Gastrocnemius medialis (tissue), 4 donors: ENCODE results near the gene NCEH1. TPM values are rescaled to one million over a fixed set of nuclear protein-coding genes. Genes with fewer than 3 reads are reported as not detected.

Experiments
- ATAC-seq, 2 donors: fragments of 150-250 bp; one replicate each; pipeline ENCODE4 v1.9.1; 2016
- DNase-seq, 2 donors: peaks; one replicate each; pipeline ENCODE4 v3.0.0-alpha.2; 2019
- H3K27ac ChIP-seq, 4 donors: fragments of 200-600 bp; sonication (generic); 1 replicate in 1 of 4; 2 replicates in 3 of 4; pipeline ENCODE4 v1.5.1; 2016 to 2018; ENCODE audit warnings: mild to moderate bottlenecking in 2 of 4, moderate library complexity in 1 of 4
- H3K27me3 ChIP-seq, 3 donors: fragments of 200-600 bp; sonication (generic) in 2 of 3; 1 replicate in 1 of 3; 2 replicates in 2 of 3; pipeline versions ENCODE4 v1.5.1 to v1.6.0; 2016 to 2019; ENCODE audit warnings: mild to moderate bottlenecking in 1 of 3, moderate library complexity in 1 of 3
- H3K36me3 ChIP-seq, 2 donors: fragments of 200-600 bp; sonication (generic) in 1 of 2; one replicate each; pipeline ENCODE4 v1.5.1; 2017 to 2018
- H3K4me1 ChIP-seq, 2 donors: fragments of 200-600 bp; sonication (generic) in 1 of 2; one replicate each; pipeline ENCODE4 v1.5.1; 2016 to 2017; ENCODE audit warnings: mild to moderate bottlenecking in 2 of 2
- H3K4me3 ChIP-seq, 4 donors: fragments of 200-600 bp; sonication (generic) in 3 of 4; 1 replicate in 1 of 4; 2 replicates in 3 of 4; pipeline ENCODE4 v1.5.1; 2016 to 2019; ENCODE audit warnings: mild to moderate bottlenecking in 2 of 4
- H3K9me3 ChIP-seq, 3 donors: fragments of 200-600 bp; sonication (generic) in 2 of 3; 1 replicate in 1 of 3; 2 replicates in 2 of 3; pipeline ENCODE4 v1.5.1; 2016 to 2019
- CTCF ChIP-seq, 5 experiments: fragments of 450-650 bp in 3 of 5; fragments of 200-600 bp in 2 of 5; sonication (generic) in 2 of 5; IDR thresholded peaks in 4 of 5; conservative IDR thresholded peaks in 1 of 5; 1 replicate in 4 of 5; 2 replicates in 1 of 5; pipeline ENCODE4 v1.5.1; 2016 to 2019; ENCODE audit warnings: antibody characterized with exemption in 5 of 5, mild to moderate bottlenecking in 3 of 5, moderate library complexity in 3 of 5
- POLR2A ChIP-seq, 2 donors: fragments of 450-650 bp; IDR thresholded peaks; one replicate each; pipeline ENCODE4 v1.6.1; 2017; ENCODE audit warnings: antibody characterized with exemption in 2 of 2, mild to moderate bottlenecking in 2 of 2, moderate library complexity in 2 of 2
- in situ Hi-C, 4 donors: fragments of 200-750 bp; cut with MboI; loops; one replicate each; pipeline versions ENCODE4 v1.15.0 to v1.8.0; 2017; ENCODE audit warnings: low sequenced_read_pairs in 4 of 4
- intact Hi-C: fragments of 100-400 bp; cut with DNase I; formaldehyde crosslinking; loops from one replicate; pipeline ENCODE4 v1.15.1; 2023; ENCODE audit warnings: low total_unique reads
- total RNA-seq, 4 donors: library from RNA; depleted of rRNA; stranded (reverse); fragments of >200 nt; gene quantifications; one replicate each; pipeline versions ENCODE4 v1.1.0 to v1.2.3, GENCODE V29; 2016

Gene NCEH1
- total RNA-seq, 4 donors from 2014 or later: 7.0 to 19.8 (median 8.2) TPM

GRCh38 chr3:172685331-172686214 is 25.3 kb downstream of the NCEH1 start:
- H3K4me1 ChIP-seq: peaks cover 24 to 26% of the 10 kb centered on the region in 2 donors
- no peaks in the 10 kb centered on the region for H3K27me3 ChIP-seq
- H3K9me3 ChIP-seq: no peaks in the 10 kb centered on the region
- no peak overlapping the region for H3K4me3 ChIP-seq
- H3K27ac ChIP-seq: no peak overlapping the region
- ATAC-seq (no peak), DNase-seq (no peak)
- no peaks in the 10 kb centered on the region for H3K36me3 ChIP-seq
- in situ Hi-C loops: no loop called here
- intact Hi-C loops: no loop called here
- TF ChIP-seq CTCF (IDR thresholded peaks at IDR 0.05 in 4 of 5, conservative IDR thresholded peaks at IDR 0.05 in 1 of 5): no peak
- no peak for TF ChIP-seq POLR2A (IDR thresholded peaks at IDR 0.05)

- H3K4me1 ChIP-seq: peaks cover 16 to 19% of the 10 kb centered on the region in 2 donors
- H3K27me3 ChIP-seq: no peaks in the 10 kb centered on the region
- H3K27ac ChIP-seq: no peak overlapping the region
- no peak for DNase-seq
- no peaks in the 10 kb centered on the region for H3K9me3 ChIP-seq
- H3K4me3 ChIP-seq: no peak overlapping the region
- TF ChIP-seq CTCF (IDR thresholded peaks at IDR 0.05 in 4 of 5, conservative IDR thresholded peaks at IDR 0.05 in 1 of 5): no peak
- no peak for TF ChIP-seq POLR2A (IDR thresholded peaks at IDR 0.05)
- H3K36me3 ChIP-seq: no peaks in the 10 kb centered on the region
- in situ Hi-C loops (no loop called here), intact Hi-C loops (no loop called here)
- ATAC-seq: no peak
Measured at GRCh38 chr3:172680684-172681083, 30.2 kb downstream of the NCEH1 start.

- DNase-seq: no peak
- H3K36me3 ChIP-seq: no peaks in the 10 kb centered on the region
- H3K9me3 ChIP-seq: no peaks in the 10 kb centered on the region
- H3K27me3 ChIP-seq: no peaks in the 10 kb centered on the region
- in situ Hi-C loops (loop anchor here in 1 of 4 donors (5.0 kb wide), 1 partner anchor 33 kb away; the partner anchor contains the start of gene NCEH1), intact Hi-C loops (no loop called here)
- H3K4me3 ChIP-seq: no peak overlapping the region
- no peak for ATAC-seq
- no peak overlapping the region for H3K27ac ChIP-seq
- peaks cover 16 to 19% of the 10 kb centered on the region in 2 donors for H3K4me1 ChIP-seq
- TF ChIP-seq CTCF (IDR thresholded peaks at IDR 0.05 in 4 of 5, conservative IDR thresholded peaks at IDR 0.05 in 1 of 5) (no peak), POLR2A (IDR thresholded peaks at IDR 0.05) (no peak)
Measured at GRCh38 chr3:172679599-172679998, 31.3 kb downstream of the NCEH1 start.

- Histone ChIP-seq H3K27ac (peak overlapping the region; percentile 31 to 74 (median 60)), H3K9me3 (no peaks in the 10 kb centered on the region), H3K27me3 (no peaks in the 10 kb centered on the region), H3K4me1 (peaks cover 19% of the 10 kb centered on the region in 2 donors), H3K36me3 (no peaks in the 10 kb centered on the region), H3K4me3 (peak overlapping the region in 3 of 4 donors; percentile 5 to 30 (median 28))
- peak; percentile 25 to 35 for ATAC-seq
- intact Hi-C loops: no loop called here
- no peak for TF ChIP-seq POLR2A (IDR thresholded peaks at IDR 0.05)
- TF ChIP-seq CTCF (IDR thresholded peaks at IDR 0.05 in 4 of 5, conservative IDR thresholded peaks at IDR 0.05 in 1 of 5): no peak
- no peak for DNase-seq
- in situ Hi-C loops: loop anchor here in 1 of 4 donors (5.0 kb wide), 1 partner anchor 34 kb away; the partner anchor contains the start of gene NCEH1
Measured at GRCh38 chr3:172678068-172678467, 32.8 kb downstream of the NCEH1 start.
